22Rv1 (cell line): ENCODE results near the gene SALL4.
"Not testable (repeated sequence)": the region's sequence is repeated elsewhere in the genome, so short reads cannot be mapped to it uniquely, and the experiment has no call there.

Experiments used
- H3K27ac ChIP-seq: fragments of 450-650 bp; 2 replicates; pipeline ENCODE4 v1.5.1; 2017
- ZFX ChIP-seq: fragments of 450-650 bp; IDR thresholded peaks from 2 replicates; pipeline ENCODE4 v1.6.1; 2017; ENCODE audit warnings: antibody characterized with exemption, borderline replicate concordance
- TF ChIP-seq, protein P1 (sequence below): fragments of 450-650 bp; IDR thresholded peaks from 2 replicates; pipeline ENCODE4 v1.5.1; 2017; ENCODE audit warnings: mild to moderate bottlenecking

Gene SALL4

DNA sequence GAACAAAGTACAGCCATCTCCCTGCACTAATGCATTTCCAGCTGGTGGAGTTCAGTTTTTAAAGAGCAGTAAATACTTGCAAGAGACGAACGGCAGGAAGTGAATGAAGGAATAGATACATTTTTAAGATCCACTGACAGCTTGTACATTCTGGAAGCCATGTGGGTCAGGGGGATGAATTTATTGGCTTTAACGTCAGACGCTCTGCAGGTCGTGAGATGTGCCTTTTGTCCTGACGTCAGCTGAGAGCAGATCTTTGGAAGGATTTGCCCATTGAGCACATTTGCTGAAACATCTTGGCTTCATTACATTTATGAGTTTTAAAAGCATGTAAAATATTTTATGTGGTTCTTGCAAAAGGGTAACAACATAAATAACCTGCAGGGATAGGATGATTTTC lies 29.5 kb upstream of the SALL4 start:
- TF ChIP-seq, protein P1, sequence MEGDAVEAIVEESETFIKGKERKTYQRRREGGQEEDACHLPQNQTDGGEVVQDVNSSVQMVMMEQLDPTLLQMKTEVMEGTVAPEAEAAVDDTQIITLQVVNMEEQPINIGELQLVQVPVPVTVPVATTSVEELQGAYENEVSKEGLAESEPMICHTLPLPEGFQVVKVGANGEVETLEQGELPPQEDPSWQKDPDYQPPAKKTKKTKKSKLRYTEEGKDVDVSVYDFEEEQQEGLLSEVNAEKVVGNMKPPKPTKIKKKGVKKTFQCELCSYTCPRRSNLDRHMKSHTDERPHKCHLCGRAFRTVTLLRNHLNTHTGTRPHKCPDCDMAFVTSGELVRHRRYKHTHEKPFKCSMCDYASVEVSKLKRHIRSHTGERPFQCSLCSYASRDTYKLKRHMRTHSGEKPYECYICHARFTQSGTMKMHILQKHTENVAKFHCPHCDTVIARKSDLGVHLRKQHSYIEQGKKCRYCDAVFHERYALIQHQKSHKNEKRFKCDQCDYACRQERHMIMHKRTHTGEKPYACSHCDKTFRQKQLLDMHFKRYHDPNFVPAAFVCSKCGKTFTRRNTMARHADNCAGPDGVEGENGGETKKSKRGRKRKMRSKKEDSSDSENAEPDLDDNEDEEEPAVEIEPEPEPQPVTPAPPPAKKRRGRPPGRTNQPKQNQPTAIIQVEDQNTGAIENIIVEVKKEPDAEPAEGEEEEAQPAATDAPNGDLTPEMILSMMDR = no peak
- TF ChIP-seq ZFX = no peak
- no peak overlapping the region for H3K27ac ChIP-seq

DNA sequence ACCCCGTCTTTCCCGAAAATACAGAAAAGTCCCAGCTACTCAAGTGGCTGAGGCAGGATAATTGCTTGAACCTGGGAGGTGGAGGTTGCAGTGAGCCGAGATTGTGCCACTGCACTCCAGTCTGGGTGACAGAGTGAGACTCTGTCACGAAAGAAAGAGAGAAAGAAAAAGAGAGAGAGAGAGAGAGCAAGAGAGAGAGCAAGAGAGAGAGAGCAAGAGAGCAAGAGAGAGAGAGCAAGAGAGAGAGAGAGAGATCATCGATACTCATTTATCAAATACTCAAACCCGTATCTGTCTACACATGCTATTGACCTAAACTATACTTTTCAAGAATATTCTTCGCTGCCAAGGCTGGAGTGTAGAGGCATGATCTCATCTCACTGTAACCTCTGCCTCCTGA lies 28.2 kb upstream of the SALL4 start:
- TF ChIP-seq, protein P1 = no peak
- TF ChIP-seq ZFX = no peak
- no peak overlapping the region for H3K27ac ChIP-seq

DNA sequence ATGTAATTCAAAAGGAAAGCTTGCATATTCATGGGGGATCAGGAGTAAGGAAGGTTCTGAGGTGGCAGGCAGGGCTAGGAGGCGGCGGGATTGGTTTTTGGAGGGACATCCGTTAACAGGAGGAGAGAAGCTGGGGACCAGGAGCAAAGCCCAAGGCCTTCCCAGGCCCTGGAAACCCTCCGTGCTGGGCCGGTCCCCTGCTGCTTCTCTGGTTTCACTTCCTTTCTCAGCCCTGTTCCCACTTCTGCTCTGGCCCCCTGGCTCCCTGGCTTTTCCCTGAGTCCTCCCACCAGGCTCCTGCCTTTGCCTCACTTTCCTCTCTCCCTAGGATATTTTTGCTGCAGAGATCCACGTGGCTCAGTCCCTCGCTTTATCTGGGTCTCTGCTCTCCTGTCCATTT lies 26.4 kb upstream of the SALL4 start:
- H3K27ac ChIP-seq = no peak overlapping the region
- no peak for TF ChIP-seq ZFX
- TF ChIP-seq, protein P1 = no peak

DNA sequence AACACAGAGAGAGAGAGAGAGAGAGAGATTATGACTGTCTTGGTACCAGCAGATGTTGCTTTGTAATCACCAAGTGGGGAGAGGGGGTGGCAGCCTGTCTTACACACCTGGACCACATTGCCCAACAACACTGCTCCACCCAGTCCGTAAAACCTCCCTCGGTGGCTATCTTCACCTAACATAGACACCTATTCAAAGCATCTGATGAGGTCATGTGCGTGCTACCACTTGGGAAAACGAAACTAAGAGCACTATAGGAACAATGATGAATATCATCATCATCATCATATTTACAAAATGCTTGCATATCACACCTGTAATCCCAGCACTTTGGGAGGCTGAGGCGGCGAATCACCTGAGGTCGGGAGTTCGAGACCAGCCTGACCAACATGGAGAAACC lies 24.1 kb upstream of the SALL4 start:
- TF ChIP-seq, protein P1 = no peak
- H3K27ac ChIP-seq = no peak overlapping the region

DNA sequence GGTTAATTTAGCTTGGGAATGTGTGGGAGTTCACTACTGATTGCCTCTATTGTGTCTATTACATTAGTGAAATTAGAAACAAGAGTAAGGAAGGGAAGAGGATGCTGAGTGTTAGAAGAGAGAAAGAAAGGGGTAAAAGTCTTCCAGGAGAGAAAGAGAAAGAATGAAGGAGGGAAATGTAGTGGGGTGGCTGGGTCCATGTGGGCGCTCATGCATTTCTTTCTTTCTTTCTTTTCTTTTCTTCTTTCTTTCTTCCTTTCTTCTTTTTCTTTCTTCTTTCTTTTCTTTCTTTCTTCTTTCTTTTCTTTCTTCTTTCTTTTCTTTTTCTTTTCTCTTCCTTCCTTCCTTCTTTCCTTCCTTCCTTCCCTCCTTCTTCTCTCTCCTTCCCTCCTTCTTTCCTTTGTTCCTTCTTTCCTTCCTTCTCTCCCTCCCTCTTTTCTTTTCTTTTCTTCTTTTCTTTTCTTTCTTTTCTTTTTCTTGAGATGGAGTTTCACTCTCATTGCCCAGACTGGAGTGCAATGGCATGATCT lies 16.2 kb upstream of the SALL4 start:
- TF ChIP-seq, protein P1 = no peak
- no peak for TF ChIP-seq ZFX

DNA sequence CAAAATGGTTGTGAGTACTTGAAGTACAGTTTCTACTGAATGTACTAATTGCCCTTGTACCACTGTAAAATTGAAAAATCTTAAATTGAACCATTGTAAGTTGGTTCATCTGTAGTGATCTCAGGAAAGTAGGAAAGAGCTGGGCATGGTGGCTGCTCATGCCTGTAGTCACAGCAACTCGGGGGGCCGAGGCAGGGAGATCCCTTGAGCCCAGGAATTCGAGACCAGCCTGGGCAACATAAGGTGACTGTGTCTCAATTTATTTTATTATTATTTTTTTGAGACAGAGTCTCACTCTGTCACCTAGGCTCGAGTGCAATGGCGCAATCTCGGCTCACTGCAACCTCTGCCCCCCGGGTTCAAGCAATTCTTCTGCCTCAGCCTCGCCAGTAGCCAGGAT lies 14.5 kb upstream of the SALL4 start:
- not testable (repeated sequence) for H3K27ac ChIP-seq

More for the DNA sequence above, 16.2 kb upstream of the SALL4 start:
- no peak overlapping the region for H3K27ac ChIP-seq

DNA sequence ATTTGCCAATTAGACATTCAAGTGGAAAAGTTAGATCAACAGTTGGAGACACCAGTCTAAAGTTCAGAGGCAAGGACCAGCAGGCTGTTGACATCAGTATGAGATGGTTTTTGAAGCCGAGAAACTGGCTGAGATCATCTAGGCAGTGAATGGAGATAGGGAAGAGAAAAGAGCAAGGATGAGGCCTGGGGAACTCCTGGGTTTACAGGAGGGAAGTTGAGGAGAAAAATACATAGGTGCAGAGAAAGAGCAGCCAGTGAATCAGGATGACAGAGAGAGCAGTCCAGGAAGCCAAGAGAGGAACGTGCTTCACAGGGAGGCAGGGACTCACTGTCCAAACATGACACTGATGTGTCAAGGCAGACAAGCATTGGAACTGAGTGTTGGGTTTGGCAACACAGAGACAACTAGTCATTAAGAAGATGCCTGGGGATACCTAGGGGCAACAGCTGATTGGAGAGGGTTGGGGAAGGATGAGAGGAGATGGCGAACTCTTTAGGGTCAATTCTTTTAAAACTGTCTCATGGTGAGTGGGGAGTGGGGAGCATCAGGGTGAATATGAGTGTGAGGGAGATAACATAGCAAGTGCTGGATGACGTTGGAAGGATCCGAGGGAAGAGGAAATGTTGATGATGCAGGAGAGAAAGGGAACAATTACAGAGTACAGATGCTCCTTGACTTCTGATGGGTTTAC lies 13.2 kb upstream of the SALL4 start:
- H3K27ac ChIP-seq = no peak overlapping the region
- no peak for TF ChIP-seq ZFX
- TF ChIP-seq, protein P1 = no peak

DNA sequence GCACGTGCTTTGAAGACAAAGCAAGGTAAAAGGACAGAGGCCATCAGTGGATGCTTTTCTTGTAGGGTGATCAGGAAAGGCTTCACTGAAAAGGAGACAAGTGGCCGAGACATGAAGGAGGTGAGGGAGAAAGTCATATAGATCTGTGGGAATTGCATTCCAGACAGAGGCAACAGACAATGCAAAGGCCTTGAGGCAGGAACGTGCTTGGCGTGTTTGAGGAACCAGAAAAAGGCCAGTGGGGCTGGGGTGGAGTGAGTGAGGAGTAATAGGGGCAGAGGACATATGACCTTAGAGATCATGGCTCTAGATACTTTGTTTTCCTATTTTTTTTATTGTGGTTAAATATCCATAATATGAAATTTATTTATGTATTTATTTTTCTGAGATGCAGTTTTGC lies 10.5 kb upstream of the SALL4 start:
- no peak overlapping the region for H3K27ac ChIP-seq
- TF ChIP-seq ZFX = no peak
- TF ChIP-seq, protein P1 = no peak
